Measurements from ENCODE around the gene NUP107.

Gene NUP107

GRCh38 chr12:68768431-68768939, 81.7 kb downstream of the NUP107 start:
- peaks cover 13% of the 10 kb centered on the region for H3K36me3 Mint-ChIP-seq (ENCODE audit: insufficient read depth)
- H3K9me3 Mint-ChIP-seq: no peaks in the 10 kb centered on the region
- H3K4me3 Mint-ChIP-seq: no peak overlapping the region
- H3K4me1 Mint-ChIP-seq (ENCODE audit: low read depth in 2 of 2): peaks cover 2 to 10% of the 10 kb centered on the region in 2 donors
- DNase-seq (no peak), ATAC-seq (replicated peaks) (no peak)
- H3K27ac Mint-ChIP-seq: no peak overlapping the region
- no peaks in the 10 kb centered on the region for H3K27me3 Mint-ChIP-seq

- H3K36me3 Mint-ChIP-seq (ENCODE audit: insufficient read depth): peaks cover 13% of the 10 kb centered on the region
- no peaks in the 10 kb centered on the region for H3K9me3 Mint-ChIP-seq
- H3K27me3 Mint-ChIP-seq: no peaks in the 10 kb centered on the region
- ATAC-seq (replicated peaks) (no peak), DNase-seq (no peak)
- no peak overlapping the region for H3K27ac Mint-ChIP-seq
- no peak overlapping the region for H3K4me3 Mint-ChIP-seq
- H3K4me1 Mint-ChIP-seq (ENCODE audit: low read depth in 2 of 2): peaks cover 2 to 10% of the 10 kb centered on the region in 2 donors
Observed at GRCh38 chr12:68769941-68770340, 83.2 kb downstream of the NUP107 start.

GRCh38 chr12:68771223-68771925, 84.6 kb downstream of the NUP107 start:
- DNase-seq (no peak), ATAC-seq (replicated peaks) (no peak)
- Mint-ChIP-seq H3K9me3 (no peaks in the 10 kb centered on the region), H3K27me3 (no peaks in the 10 kb centered on the region), H3K27ac (no peak overlapping the region), H3K4me1 (ENCODE audit: low read depth in 2 of 2) (peaks cover 2 to 10% of the 10 kb centered on the region in 2 donors), H3K36me3 (ENCODE audit: insufficient read depth) (peaks cover 6% of the 10 kb centered on the region), H3K4me3 (no peak overlapping the region)

- peak overlapping the region; percentile 5 to 12 for H3K4me3 Mint-ChIP-seq
- peak overlapping the region; percentile 6 to 90 for H3K27ac Mint-ChIP-seq
- DNase-seq (no peak), ATAC-seq (replicated peaks) (peak; percentile 62)
- H3K27me3 Mint-ChIP-seq: no peaks in the 10 kb centered on the region
- H3K9me3 Mint-ChIP-seq: no peaks in the 10 kb centered on the region
- no peaks in the 10 kb centered on the region for H3K36me3 Mint-ChIP-seq (ENCODE audit: insufficient read depth)
- H3K4me1 Mint-ChIP-seq (ENCODE audit: low read depth in 2 of 2): peaks cover 2 to 10% of the 10 kb centered on the region in 2 donors
Observed at GRCh38 chr12:68772714-68773113, 85.9 kb downstream of the NUP107 start.

DNA sequence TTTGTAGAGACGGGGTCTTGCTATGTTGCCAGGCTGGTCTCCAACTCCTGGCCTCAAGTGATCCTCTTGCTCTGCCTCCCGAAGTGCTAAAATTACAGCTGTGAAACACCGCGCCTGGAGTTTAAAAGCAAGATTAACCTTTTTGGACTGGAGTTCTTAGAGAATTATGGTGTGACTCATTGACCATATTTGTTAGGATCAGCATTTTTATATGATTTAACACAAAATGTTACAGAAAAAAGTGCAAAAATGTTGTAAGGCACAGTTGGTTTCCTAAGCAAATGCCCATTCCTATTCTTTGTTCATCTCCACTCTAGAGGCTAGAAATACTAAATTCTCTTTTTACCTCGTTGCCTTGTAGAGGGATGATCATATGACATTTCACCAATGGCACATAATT, 86.8 kb downstream of the NUP107 start:
- H3K9me3 Mint-ChIP-seq: no peaks in the 10 kb centered on the region
- ATAC-seq (replicated peaks) (no peak), DNase-seq (no peak)
- H3K4me3 Mint-ChIP-seq: no peak overlapping the region
- H3K36me3 Mint-ChIP-seq (ENCODE audit: insufficient read depth): no peaks in the 10 kb centered on the region
- no peaks in the 10 kb centered on the region for H3K27me3 Mint-ChIP-seq
- peaks cover 2 to 10% of the 10 kb centered on the region in 2 donors for H3K4me1 Mint-ChIP-seq (ENCODE audit: low read depth in 2 of 2)
- peak overlapping the region; percentile 6 to 90 for H3K27ac Mint-ChIP-seq

DNA sequence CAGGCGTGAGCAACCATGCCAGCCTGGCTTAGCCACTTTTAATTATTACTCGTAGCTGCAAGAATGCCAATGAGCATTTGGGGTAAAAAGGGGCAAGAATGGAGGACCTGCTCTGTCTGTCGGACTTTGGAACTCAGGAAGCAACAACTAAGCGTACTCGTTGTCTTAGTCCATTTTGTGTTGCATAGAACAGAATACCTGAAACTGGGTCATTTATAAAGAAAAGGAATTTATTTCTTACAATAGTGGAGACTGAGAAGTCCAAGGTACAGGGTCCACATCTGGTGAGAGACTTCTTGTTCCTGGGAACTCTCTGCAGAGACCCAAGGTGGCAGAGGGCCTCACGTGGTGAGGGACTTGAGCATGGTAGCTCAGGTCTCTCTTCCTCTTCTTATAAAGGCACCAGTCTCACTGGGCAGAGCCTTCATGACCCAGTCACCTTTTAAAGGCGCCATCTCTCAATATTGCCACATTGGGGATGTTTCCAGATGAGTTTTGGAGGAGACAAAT, 88.4 kb downstream of the NUP107 start:
- Mint-ChIP-seq H3K4me1 (ENCODE audit: low read depth in 2 of 2) (peaks cover 2 to 10% of the 10 kb centered on the region in 2 donors), H3K27ac (no peak overlapping the region), H3K9me3 (no peaks in the 10 kb centered on the region), H3K36me3 (ENCODE audit: insufficient read depth) (no peaks in the 10 kb centered on the region), H3K27me3 (no peaks in the 10 kb centered on the region), H3K4me3 (no peak overlapping the region)
- DNase-seq: no peak
- ATAC-seq (replicated peaks): no peak

- Mint-ChIP-seq H3K9me3 (no peaks in the 10 kb centered on the region), H3K36me3 (ENCODE audit: insufficient read depth) (no peaks in the 10 kb centered on the region), H3K27me3 (no peaks in the 10 kb centered on the region), H3K4me1 (ENCODE audit: low read depth in 2 of 2) (peaks cover 2 to 10% of the 10 kb centered on the region in 2 donors), H3K27ac (no peak overlapping the region), H3K4me3 (no peak overlapping the region)
- DNase-seq (no peak), ATAC-seq (replicated peaks) (no peak)
Observed at GRCh38 chr12:68776976-68777610, 90.3 kb downstream of the NUP107 start.

DNA sequence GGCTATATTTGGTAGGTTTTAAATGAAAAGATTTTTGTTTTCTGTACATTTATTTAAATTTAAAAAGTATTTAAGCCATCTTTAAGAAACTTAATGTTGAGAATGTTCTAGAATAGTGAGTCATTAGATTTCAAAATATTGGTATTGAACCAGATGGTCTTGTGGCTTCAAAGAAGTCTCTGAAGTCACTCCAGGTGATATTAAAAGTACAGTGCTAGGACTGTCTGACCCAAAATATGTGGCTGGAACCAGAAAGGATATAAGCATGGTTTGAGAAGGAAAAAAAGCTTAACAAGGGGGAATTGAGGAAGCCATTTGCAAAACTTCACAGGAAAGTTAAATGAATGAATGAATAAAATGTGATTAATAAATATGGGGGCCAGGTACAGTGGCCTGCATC, 92.5 kb downstream of the NUP107 start:
- Mint-ChIP-seq H3K27me3 (no peaks in the 10 kb centered on the region), H3K4me1 (ENCODE audit: low read depth in 2 of 2) (no peaks in the 10 kb centered on the region), H3K27ac (no peak overlapping the region), H3K4me3 (no peak overlapping the region), H3K9me3 (no peaks in the 10 kb centered on the region), H3K36me3 (ENCODE audit: insufficient read depth) (no peaks in the 10 kb centered on the region)
- DNase-seq (no peak), ATAC-seq (replicated peaks) (no peak)

GRCh38 chr12:68780731-68781130, 94.0 kb downstream of the NUP107 start:
- DNase-seq (no peak), ATAC-seq (replicated peaks) (no peak)
- Mint-ChIP-seq H3K27ac (no peak overlapping the region), H3K36me3 (ENCODE audit: insufficient read depth) (no peaks in the 10 kb centered on the region), H3K27me3 (no peaks in the 10 kb centered on the region), H3K4me3 (no peak overlapping the region), H3K9me3 (no peaks in the 10 kb centered on the region), H3K4me1 (ENCODE audit: low read depth in 2 of 2) (no peaks in the 10 kb centered on the region)

- no peaks in the 10 kb centered on the region for H3K36me3 Mint-ChIP-seq (ENCODE audit: insufficient read depth)
- no peaks in the 10 kb centered on the region for H3K9me3 Mint-ChIP-seq
- H3K4me3 Mint-ChIP-seq: no peak overlapping the region
- DNase-seq (no peak), ATAC-seq (replicated peaks) (no peak)
- no peaks in the 10 kb centered on the region for H3K4me1 Mint-ChIP-seq (ENCODE audit: low read depth in 2 of 2)
- H3K27ac Mint-ChIP-seq: no peak overlapping the region
- no peaks in the 10 kb centered on the region for H3K27me3 Mint-ChIP-seq
Observed at GRCh38 chr12:68781728-68782127, 95.0 kb downstream of the NUP107 start.

DNA sequence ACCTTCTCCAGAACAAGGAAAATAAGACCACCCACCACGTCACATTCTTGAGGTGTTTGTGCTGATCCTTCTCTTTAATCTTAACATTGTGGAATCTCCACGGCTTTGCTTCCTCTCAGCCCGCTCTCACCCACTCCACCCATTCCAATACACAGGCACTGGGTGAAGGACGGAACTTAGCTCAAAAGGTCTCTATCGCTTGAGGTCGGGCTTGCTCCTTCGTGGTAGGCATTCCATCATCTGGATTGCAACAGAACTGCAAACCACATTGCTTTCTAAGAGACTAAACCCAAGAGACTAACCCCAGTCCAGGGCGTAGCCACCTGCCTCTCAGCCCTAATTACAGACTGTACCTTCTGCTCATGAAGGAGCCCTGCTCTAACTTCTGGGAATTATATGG, 97.2 kb downstream of the NUP107 start:
- Mint-ChIP-seq H3K27me3 (no peaks in the 10 kb centered on the region), H3K4me1 (ENCODE audit: low read depth in 2 of 2) (no peaks in the 10 kb centered on the region), H3K9me3 (no peaks in the 10 kb centered on the region), H3K36me3 (ENCODE audit: insufficient read depth) (no peaks in the 10 kb centered on the region), H3K27ac (no peak overlapping the region), H3K4me3 (no peak overlapping the region)
- no peak for ATAC-seq (replicated peaks)
- DNase-seq: no peak

DNA sequence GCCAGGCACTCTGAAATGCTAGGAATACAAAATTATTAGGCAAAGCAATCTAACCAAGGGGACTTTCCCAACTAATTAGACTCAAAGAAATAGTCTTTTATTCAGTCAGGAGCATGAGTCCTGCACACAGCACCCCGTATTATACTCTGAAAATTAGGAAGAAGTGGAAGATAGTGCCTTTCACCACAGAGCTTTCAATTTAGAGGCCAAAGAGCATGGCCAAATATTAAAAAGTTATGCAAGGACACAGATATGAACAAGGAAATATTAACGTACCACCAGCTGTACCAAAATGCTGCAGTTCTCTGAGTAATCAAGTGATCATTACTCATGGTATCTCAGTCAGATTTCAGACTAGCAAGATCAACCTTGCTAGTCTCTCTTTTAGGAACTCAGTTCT, 98.6 kb downstream of the NUP107 start:
- H3K27ac Mint-ChIP-seq: no peak overlapping the region
- no peaks in the 10 kb centered on the region for H3K4me1 Mint-ChIP-seq (ENCODE audit: low read depth in 2 of 2)
- no peak for ATAC-seq (replicated peaks)
- H3K36me3 Mint-ChIP-seq (ENCODE audit: insufficient read depth): no peaks in the 10 kb centered on the region
- DNase-seq: no peak
- H3K9me3 Mint-ChIP-seq: no peaks in the 10 kb centered on the region
- H3K4me3 Mint-ChIP-seq: no peak overlapping the region
- no peaks in the 10 kb centered on the region for H3K27me3 Mint-ChIP-seq

GRCh38 chr12:68785823-68786222, 99.0 kb downstream of the NUP107 start:
- Mint-ChIP-seq H3K4me3 (no peak overlapping the region), H3K9me3 (no peaks in the 10 kb centered on the region), H3K36me3 (ENCODE audit: insufficient read depth) (no peaks in the 10 kb centered on the region), H3K27ac (no peak overlapping the region), H3K27me3 (no peaks in the 10 kb centered on the region), H3K4me1 (ENCODE audit: low read depth in 2 of 2) (no peaks in the 10 kb centered on the region)
- ATAC-seq (replicated peaks): no peak
- no peak for DNase-seq

- ATAC-seq (replicated peaks) (no peak), DNase-seq (no peak)
- Mint-ChIP-seq H3K27me3 (no peaks in the 10 kb centered on the region), H3K27ac (no peak overlapping the region), H3K4me3 (no peak overlapping the region), H3K9me3 (no peaks in the 10 kb centered on the region), H3K36me3 (ENCODE audit: insufficient read depth) (no peaks in the 10 kb centered on the region), H3K4me1 (ENCODE audit: low read depth in 2 of 2) (no peaks in the 10 kb centered on the region)
Observed at GRCh38 chr12:68786929-68787328, 100.2 kb downstream of the NUP107 start.

All from effector memory CD8-positive, alpha-beta T cell (primary cell).